Calu3 (cell line): ENCODE results near the gene CETP. TPM values are rescaled to one million over a fixed set of nuclear protein-coding genes. Genes with fewer than 3 reads are reported as not detected.
A peak's percentile ranks its signal among the peaks of the same experiment; 100 is the strongest.

ENCODE experiments used
- BruUV-seq: library from RNA; stranded (reverse); fragments of 400-500 nt; replicated peaks from 2 replicates; lab custom pipeline; 2021; lab: Mats Ljungman, UMichigan
- CTCF ChIA-PET: fragments of 300-600 bp; sonication (Branson Sonifier 250); formaldehyde crosslinking; loops from one replicate; lab custom pipeline; 2022; ENCODE audit warnings: antibody characterized with exemption; lab: Charles Lee
- DNase-seq: peaks from one replicate; pipeline ENCODE4 v3.0.0; 2022
- H3K27ac Mint-ChIP-seq: one replicate; pipeline ENCODE4 v1.8.0; 2022; ENCODE audit warnings: mixed read lengths; ENCODE audit not compliant: unreplicated experiment
- H3K27me3 Mint-ChIP-seq: one replicate; pipeline ENCODE4 v1.8.0; 2022; ENCODE audit warnings: mixed read lengths; ENCODE audit not compliant: unreplicated experiment
- H3K36me3 Mint-ChIP-seq: one replicate; pipeline ENCODE4 v1.8.0; 2022; ENCODE audit warnings: mild to moderate bottlenecking, moderate library complexity, mixed read lengths; ENCODE audit not compliant: insufficient read depth, unreplicated experiment
- H3K4me1 Mint-ChIP-seq: one replicate; pipeline ENCODE4 v1.8.0; 2022; ENCODE audit warnings: mild to moderate bottlenecking, low read depth, mixed read lengths; ENCODE audit not compliant: unreplicated experiment
- H3K4me3 Mint-ChIP-seq: one replicate; pipeline ENCODE4 v1.8.0; 2022; ENCODE audit warnings: mild to moderate bottlenecking, low read depth, moderate library complexity, mixed read lengths; ENCODE audit not compliant: unreplicated experiment
- H3K9me3 Mint-ChIP-seq: one replicate; pipeline ENCODE4 v1.8.0; 2022; ENCODE audit warnings: low read depth, mixed read lengths; ENCODE audit not compliant: unreplicated experiment
- intact Hi-C: fragments of 100-400 bp; cut with micrococcal nuclease; formaldehyde crosslinking; loops from one replicate; pipeline ENCODE4 v1.10.0; 2022; ENCODE audit not compliant: unreplicated experiment
- total RNA-seq: library from RNA; stranded (reverse); gene quantifications from 2 replicates; pipeline ENCODE4 v1.2.3, GENCODE V29; 2022
- TF ChIP-seq, protein P1 (sequence below): fragments of 200-600 bp; IDR thresholded peaks from one replicate; pipeline ENCODE4 v1.8.0; 2022; ENCODE audit warnings: antibody characterized with exemption; ENCODE audit not compliant: unreplicated experiment

Gene CETP
- total RNA-seq, 1 experiment from 2014 or later, result not detected

DNA sequence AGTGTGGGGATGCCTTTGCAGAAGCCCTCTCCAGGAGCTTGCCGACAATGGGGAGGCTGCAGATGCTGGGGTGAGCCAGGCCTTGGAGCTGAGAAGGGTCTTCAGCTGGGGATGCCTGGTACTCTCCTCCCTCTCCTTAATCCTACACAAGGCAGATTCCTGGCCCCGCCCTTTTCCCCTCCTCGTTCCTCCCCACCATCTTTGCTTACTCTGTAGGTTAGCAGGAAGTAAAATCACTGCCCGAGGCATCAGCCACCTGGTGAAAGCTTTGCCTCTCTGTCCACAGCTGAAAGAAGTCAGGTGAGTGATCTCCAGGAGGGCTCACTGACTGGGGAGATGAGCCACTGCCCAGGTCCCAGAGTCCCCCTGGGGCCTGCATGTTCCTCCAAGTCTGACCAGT is 66.3 kb downstream of the CETP start:
- BruUV-seq, result no TSS peak
- no peak overlapping the region for H3K27ac Mint-ChIP-seq
- H3K4me1 Mint-ChIP-seq, result no peaks in the 10 kb centered on the region
- peak; percentile 21 for DNase-seq
- peaks cover 25% of the 10 kb centered on the region for H3K27me3 Mint-ChIP-seq
- TF ChIP-seq, protein P1, sequence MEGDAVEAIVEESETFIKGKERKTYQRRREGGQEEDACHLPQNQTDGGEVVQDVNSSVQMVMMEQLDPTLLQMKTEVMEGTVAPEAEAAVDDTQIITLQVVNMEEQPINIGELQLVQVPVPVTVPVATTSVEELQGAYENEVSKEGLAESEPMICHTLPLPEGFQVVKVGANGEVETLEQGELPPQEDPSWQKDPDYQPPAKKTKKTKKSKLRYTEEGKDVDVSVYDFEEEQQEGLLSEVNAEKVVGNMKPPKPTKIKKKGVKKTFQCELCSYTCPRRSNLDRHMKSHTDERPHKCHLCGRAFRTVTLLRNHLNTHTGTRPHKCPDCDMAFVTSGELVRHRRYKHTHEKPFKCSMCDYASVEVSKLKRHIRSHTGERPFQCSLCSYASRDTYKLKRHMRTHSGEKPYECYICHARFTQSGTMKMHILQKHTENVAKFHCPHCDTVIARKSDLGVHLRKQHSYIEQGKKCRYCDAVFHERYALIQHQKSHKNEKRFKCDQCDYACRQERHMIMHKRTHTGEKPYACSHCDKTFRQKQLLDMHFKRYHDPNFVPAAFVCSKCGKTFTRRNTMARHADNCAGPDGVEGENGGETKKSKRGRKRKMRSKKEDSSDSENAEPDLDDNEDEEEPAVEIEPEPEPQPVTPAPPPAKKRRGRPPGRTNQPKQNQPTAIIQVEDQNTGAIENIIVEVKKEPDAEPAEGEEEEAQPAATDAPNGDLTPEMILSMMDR, result no peak
- no peak overlapping the region for H3K4me3 Mint-ChIP-seq
- intact Hi-C loops, result no loop called here
- H3K36me3 Mint-ChIP-seq, result no peaks in the 10 kb centered on the region
- CTCF ChIA-PET, result no interaction called here
- no peaks in the 10 kb centered on the region for H3K9me3 Mint-ChIP-seq

DNA sequence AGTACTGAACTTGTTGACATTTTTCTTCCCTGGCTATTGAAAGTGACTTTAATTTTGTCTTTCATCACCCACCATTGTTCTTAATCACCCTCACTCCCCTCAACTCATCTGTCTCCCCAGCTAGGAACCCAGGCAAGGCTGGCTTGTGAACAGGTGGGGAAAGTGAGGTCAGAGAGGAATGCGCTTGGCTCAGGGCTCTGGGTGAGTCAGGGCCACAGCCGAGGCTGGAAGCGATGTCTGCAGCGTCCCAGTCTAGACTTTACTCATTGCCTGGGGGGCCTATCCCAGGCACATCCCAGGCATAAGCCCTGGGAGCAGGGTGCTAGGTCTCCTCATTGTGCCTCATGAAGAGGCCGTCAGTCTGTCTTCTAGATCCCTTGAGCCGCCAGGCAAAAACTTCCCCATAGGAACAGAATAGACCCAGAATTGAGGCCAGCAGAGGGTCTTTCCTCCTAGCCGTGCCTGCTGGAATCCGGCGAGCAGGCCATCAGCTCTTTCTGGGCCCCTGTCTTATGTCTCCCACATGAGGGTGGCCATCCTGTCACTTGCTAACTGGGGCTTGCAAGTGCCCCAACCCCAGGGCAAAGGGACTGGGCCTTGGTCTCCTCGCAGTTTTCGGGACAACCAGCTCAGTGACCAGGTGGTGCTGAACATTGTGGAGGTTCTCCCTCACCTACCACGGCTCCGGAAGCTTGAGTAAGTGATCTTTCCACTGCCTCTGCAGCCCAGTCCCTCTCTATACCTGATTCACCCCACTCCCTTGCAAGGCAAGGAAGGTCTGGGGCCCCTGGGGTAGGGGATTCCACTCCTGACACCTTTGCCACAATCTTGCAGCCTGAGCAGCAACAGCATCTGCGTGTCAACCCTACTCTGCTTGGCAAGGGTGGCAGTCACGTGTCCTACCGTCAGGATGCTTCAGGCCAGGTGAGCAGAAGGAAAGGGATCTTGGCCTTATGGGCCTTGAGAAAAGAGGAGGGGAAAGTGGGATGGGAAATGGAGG is 67.7 kb downstream of the CETP start:
- intact Hi-C loops, result no loop called here
- Mint-ChIP-seq H3K4me3 (no peak overlapping the region), H3K4me1 (no peaks in the 10 kb centered on the region), H3K27me3 (peaks cover 20% of the 10 kb centered on the region), H3K27ac (no peak overlapping the region), H3K9me3 (no peaks in the 10 kb centered on the region), H3K36me3 (no peaks in the 10 kb centered on the region)
- no TSS peak for BruUV-seq
- CTCF ChIA-PET, result interaction anchor here (0.8 kb wide), 1 partner anchor 79 kb away, joined by 4 read pairs; no protein-coding TSS in a partner anchor
- DNase-seq, result no peak
- TF ChIP-seq, protein P1, result no peak

DNA sequence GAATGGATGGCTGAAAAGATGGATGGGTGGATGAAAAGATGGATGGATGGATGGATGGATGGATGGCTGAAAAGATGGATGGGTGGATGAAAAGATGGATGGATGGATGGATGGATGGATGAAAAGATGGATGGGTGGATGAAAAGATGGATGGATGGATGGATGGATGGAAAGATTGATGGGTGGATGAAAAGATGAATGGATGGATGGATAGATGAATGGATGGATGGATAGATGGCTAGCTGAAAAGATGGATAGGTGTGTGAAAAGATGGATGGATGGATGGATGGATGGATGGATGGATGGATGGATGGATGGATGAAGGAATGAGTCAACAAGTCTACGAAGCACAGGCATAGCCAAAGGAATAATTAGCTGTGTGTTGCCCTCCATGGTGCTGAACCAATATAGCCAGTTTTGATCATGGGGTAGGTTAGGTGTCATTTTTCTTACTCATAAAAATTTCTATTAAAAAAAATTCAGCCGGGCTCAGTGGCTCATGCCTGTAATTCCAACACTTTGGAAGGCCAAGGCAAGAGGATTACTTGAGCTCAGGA is 68.7 kb downstream of the CETP start:
- Mint-ChIP-seq H3K4me1 (no peaks in the 10 kb centered on the region), H3K27me3 (peaks cover 29% of the 10 kb centered on the region), H3K9me3 (no peaks in the 10 kb centered on the region), H3K4me3 (no peak overlapping the region), H3K36me3 (no peaks in the 10 kb centered on the region), H3K27ac (no peak overlapping the region)
- BruUV-seq, result no TSS peak
- no peak for DNase-seq
- TF ChIP-seq, protein P1, result no peak
- CTCF ChIA-PET, result interaction anchor here (0.8 kb wide), 1 partner anchor 80 kb away, joined by 4 read pairs; no protein-coding TSS in a partner anchor
- intact Hi-C loops, result no loop called here

DNA sequence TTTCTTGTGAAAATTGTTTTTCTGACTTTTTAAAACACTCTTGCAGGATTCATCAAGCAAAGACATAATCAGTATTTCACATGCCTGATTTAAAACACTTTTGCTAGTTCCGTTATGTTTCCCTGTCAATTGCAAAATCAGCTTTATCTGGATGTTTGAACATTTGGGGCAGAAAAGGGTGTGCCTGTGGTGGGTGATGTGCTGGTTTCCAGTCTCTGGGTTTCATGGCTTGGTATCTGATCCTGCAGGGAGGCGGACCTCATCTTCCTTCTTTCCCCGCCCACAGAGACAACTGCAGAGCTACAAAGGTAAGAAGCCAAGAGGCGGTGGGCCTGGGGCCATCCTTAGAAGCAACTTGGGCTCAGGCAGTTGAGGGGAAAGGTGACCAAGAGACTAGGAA is 69.4 kb downstream of the CETP start:
- Mint-ChIP-seq H3K36me3 (no peaks in the 10 kb centered on the region), H3K9me3 (no peaks in the 10 kb centered on the region), H3K4me3 (no peak overlapping the region), H3K27ac (no peak overlapping the region), H3K4me1 (no peaks in the 10 kb centered on the region), H3K27me3 (peaks cover 37% of the 10 kb centered on the region)
- no TSS peak for BruUV-seq
- intact Hi-C loops, result no loop called here
- CTCF ChIA-PET, result interaction anchor here (0.6 kb wide), 1 partner anchor 11 kb away, joined by 3 read pairs; no protein-coding TSS in a partner anchor
- no peak for DNase-seq
- TF ChIP-seq, protein P1, result no peak
